Epithelial cell of proximal tubule (primary cell): ENCODE measurements around the gene CHRNG. TPM values are rescaled to one million over a fixed set of nuclear protein-coding genes. Genes with fewer than 3 reads are reported as not detected.

Experiments used
- DNase-seq: peaks from one replicate; pipeline ENCODE4 v3.0.0-alpha.2; 2011; ENCODE audit warnings: low read depth
- H3K4me3 ChIP-seq: 2 replicates; pipeline ENCODE4 v1.5.1; 2011; ENCODE audit warnings: low read depth, mild to moderate bottlenecking, low read length
- total RNA-seq: library from RNA; depleted of rRNA; stranded (reverse); fragments of >200 nt; gene quantifications from 2 replicates; pipeline ENCODE4 v1.2.3, GENCODE V29; 2015
- TF ChIP-seq, protein P1 (sequence below): conservative IDR thresholded peaks from 2 replicates; pipeline ENCODE4 v1.5.1; 2012; ENCODE audit warnings: low read depth, mild to moderate bottlenecking, low read length

The CHRNG gene
- total RNA-seq, 1 donor from 2014 or later, result not detected

DNA sequence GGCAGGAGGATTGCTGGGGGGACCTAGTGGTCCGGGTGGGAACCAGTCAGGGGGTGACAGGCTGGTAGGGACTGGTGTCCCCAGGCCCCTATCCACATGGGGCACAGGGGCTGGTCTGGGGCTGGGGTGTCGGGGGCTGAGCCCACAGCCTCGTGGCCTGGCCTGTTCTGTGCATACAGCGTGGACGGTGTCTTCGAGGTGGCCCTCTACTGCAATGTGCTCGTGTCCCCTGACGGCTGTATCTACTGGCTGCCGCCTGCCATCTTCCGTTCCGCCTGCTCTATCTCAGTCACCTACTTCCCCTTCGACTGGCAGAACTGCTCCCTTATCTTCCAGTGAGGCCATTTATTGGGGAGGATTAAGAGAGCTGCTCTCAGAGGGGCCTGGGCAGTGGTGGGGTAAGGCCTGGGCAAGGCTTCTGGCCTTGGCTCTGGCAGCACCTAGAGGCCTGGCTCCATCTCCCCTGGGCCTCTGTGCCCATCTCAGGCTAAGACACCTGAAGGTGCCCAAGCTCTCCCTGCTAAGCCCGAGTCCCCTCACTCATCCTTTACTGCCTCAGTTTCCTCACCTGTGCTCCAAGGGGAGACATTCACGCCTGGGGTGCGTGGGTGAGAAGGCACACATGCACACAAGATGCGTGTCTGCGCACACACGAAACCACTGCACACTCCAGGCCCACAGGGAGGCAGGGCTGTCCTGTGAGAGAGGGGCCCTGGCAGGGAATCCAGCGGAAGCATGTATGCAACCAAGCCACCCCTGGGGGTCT lies 1.9 kb downstream of the CHRNG start:
- no peak for DNase-seq
- no peak overlapping the region for H3K4me3 ChIP-seq
- TF ChIP-seq, protein P1, sequence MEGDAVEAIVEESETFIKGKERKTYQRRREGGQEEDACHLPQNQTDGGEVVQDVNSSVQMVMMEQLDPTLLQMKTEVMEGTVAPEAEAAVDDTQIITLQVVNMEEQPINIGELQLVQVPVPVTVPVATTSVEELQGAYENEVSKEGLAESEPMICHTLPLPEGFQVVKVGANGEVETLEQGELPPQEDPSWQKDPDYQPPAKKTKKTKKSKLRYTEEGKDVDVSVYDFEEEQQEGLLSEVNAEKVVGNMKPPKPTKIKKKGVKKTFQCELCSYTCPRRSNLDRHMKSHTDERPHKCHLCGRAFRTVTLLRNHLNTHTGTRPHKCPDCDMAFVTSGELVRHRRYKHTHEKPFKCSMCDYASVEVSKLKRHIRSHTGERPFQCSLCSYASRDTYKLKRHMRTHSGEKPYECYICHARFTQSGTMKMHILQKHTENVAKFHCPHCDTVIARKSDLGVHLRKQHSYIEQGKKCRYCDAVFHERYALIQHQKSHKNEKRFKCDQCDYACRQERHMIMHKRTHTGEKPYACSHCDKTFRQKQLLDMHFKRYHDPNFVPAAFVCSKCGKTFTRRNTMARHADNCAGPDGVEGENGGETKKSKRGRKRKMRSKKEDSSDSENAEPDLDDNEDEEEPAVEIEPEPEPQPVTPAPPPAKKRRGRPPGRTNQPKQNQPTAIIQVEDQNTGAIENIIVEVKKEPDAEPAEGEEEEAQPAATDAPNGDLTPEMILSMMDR, result no peak

DNA sequence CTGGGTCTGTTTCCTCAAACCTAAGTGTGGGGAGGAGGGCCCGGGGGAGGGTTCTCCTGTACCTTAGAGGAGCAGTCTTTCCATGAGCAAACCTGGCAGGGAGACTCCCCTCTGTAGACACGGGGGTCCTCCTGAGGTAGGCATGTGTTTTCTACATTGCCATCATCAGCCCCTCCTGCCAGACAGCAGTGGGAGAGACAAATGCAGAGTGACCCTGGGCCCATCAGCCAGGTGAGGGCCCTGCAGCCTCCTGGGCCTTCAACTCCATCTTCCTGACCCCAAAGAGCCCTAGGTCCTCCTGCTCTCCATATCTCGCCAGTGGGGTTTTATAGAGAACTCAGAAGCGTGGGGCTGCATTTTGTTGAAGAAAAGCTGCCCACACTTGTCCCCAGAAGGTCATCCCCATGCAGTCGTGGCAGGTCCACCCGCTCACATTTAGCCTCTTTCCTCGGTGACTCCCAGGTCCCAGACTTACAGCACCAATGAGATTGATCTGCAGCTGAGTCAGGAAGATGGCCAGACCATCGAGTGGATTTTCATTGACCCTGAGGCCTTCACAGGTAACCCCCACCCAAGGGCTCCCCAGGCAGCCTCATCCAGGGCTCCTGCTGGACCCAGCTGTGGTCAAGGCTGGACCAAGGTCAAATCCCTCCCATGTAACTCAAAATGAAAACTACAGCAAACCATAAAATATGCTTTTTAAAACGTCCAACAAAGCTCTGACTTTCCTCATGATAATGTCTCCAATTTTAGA lies 2.6 kb downstream of the CHRNG start:
- no peak for DNase-seq
- H3K4me3 ChIP-seq, result no peak overlapping the region
- TF ChIP-seq, protein P1, result no peak

DNA sequence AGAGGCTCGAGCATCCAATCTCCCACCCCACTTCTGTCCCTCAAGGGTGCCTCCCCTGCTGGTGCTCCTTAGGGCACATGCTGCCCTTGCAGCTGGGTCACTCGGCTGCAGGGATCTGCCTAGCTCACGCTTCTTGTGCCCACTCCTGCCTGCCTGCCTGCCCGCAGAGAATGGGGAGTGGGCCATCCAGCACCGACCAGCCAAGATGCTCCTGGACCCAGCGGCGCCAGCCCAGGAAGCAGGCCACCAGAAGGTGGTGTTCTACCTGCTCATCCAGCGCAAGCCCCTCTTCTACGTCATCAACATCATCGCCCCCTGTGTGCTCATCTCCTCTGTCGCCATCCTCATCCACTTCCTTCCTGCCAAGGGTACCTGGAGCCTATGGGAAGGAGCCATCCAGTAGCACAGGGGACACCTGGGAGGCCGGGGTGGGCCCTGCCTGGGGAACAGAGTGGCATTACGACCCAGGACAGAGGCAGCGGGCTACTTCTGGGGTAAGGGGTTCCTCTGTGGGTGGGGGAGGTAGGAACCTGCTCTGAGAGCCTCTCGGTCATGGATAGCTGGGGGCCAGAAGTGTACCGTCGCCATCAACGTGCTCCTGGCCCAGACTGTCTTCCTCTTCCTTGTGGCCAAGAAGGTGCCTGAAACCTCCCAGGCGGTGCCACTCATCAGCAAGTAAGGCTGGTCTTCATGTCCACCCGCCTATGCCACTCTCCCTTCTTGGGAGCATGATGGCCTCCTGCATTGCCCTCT lies 3.4 kb downstream of the CHRNG start:
- TF ChIP-seq, protein P1, result no peak
- no peak for DNase-seq
- H3K4me3 ChIP-seq, result no peak overlapping the region

DNA sequence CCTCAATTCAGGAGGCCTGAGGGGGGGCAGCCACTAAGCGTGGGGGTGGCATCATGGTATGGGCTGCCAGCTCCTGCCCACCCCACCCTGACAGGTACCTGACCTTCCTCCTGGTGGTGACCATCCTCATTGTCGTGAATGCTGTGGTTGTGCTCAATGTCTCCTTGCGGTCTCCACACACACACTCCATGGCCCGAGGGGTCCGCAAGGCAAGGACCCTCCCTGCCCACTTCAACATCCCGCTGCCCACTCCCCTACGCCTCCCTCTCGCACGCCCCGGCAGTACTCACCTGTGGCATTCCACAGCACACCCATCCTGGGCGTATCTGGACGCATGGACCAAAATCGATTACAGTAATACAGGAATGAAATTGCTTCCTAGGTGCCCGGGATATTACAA lies 4.0 kb downstream of the CHRNG start:
- no peak overlapping the region for H3K4me3 ChIP-seq
- no peak for DNase-seq
- TF ChIP-seq, protein P1, result no peak

DNA sequence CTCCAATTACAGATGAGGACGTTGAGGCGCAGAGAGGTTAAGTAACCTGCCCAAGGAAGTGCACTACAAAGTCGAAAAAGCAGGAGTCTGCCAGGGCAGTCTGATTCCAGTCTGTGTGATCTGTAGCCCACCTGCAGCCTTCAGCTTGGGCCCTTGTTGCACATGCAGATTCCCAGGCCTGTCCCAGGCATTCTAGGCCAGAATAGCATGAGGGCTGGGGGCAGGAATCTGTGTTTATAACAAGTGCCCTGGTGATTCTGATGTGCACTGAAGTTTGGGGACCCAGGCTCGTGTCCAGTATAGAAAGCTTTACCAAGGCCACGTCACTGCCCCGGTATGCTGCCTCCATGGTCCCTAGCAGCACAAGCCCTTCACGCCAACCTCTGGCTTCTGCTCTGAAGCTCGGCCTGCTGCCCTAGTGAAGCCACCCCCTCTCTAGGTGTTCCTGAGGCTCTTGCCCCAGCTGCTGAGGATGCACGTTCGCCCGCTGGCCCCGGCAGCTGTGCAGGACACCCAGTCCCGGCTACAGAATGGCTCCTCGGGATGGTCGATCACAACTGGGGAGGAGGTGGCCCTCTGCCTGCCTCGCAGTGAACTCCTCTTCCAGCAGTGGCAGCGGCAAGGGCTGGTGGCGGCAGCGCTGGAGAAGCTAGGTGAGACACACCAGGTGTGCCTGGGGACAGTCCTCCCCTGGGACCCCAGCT lies 4.6 kb downstream of the CHRNG start:
- TF ChIP-seq, protein P1, result no peak
- no peak for DNase-seq
- H3K4me3 ChIP-seq, result no peak overlapping the region

DNA sequence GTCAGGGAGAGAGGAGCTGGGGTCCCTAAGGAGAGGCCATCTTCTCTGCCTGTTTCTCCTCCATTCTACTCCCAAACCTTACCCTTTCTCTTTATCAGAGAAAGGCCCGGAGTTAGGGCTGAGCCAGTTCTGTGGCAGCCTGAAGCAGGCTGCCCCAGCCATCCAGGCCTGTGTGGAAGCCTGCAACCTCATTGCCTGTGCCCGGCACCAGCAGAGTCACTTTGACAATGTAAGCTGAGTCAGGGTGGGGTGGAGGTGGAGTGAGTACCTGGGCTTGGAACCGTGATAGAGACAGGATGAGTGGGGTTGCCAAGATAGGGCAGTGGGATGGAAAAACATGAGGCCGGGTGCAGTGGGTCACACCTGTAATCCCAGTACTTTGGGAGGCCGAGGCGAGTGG lies 5.2 kb downstream of the CHRNG start:
- TF ChIP-seq, protein P1, result no peak

More for the DNA sequence above, 5.2 kb downstream of the CHRNG start:
- H3K4me3 ChIP-seq, result no peak overlapping the region
- DNase-seq, result no peak
